ENCODE measurements around the gene ASH1L. TPM values are rescaled to one million over a fixed set of nuclear protein-coding genes. Genes with fewer than 3 reads are reported as not detected.
"Not testable (repeated sequence)": the region's sequence is repeated elsewhere in the genome, so short reads cannot be mapped to it uniquely, and the experiment has no call there.

ASH1L gene
- total and polyA plus RNA-seq, 9 of the 15 experiments (the other 6 are each of a cell fraction or from before 2014, with no cell fraction given): 2.0 to 23.3 (median 14.6) TPM

GRCh38 chr1:155505963-155506362 lies 56.6 kb downstream of the ASH1L start:
- H3K4me1 ChIP-seq (replicated peaks in 1 of 2; ENCODE audit: control insufficient read depth in 2 of 2, insufficient read depth in 2 of 2, low read length in 2 of 2); BruUV-seq (replicated peaks): not testable (repeated sequence)
- POLR2A ChIA-PET: interaction anchor here (0.9 kb wide), 1 partner anchor 21 kb away, joined by 3 read pairs; no protein-coding TSS in a partner anchor

GRCh38 chr1:155504207-155504606 lies 58.4 kb downstream of the ASH1L start:
- no peak overlapping the region for H3K4me2 ChIP-seq (ENCODE audit: insufficient read depth, low read length)
- no peak overlapping the region for H3K4me3 ChIP-seq
- H2AFZ ChIP-seq (ENCODE audit: low read depth, low read length): no peak overlapping the region
- no peak for FAIRE-seq
- no peak overlapping the region for H3K9ac ChIP-seq (ENCODE audit: insufficient read depth in 1 of 2, low read depth in 2 of 2, low read length in 2 of 2)
- BruUV-seq (replicated peaks): no TSS peak
- H3K4me1 ChIP-seq (replicated peaks in 1 of 2; ENCODE audit: control insufficient read depth in 2 of 2, insufficient read depth in 2 of 2, low read length in 2 of 2): no peaks in the 10 kb centered on the region; a peak in 1 of 5 replicates
- H3K36me3 ChIP-seq (ENCODE audit: control insufficient read depth, insufficient read depth, low read length): no peaks in the 10 kb centered on the region
- 42% methylated on average over 5 of the region's 5 CpGs for WGBS (ENCODE audit: insufficient coverage, low coverage, missing lambda C conversion rate)
- H3K27ac ChIP-seq (ENCODE audit: extremely low read depth, low read depth, low read length): no peak overlapping the region
- no peaks in the 10 kb centered on the region for H3K9me1 ChIP-seq (ENCODE audit: control insufficient read depth, insufficient read depth, low read length)
- H4K20me1 ChIP-seq (replicated peaks; ENCODE audit: control insufficient read depth, insufficient read depth, low read length): peaks cover 9% of the 10 kb centered on the region; the same call in 1 of the 2 replicates
- no peaks in the 10 kb centered on the region for H3K9me3 ChIP-seq (replicated peaks; ENCODE audit: control insufficient read depth, insufficient read depth, low read depth, low read length)
- H3K79me2 ChIP-seq (ENCODE audit: control insufficient read depth, insufficient read depth, low read length): peaks cover 90% of the 10 kb centered on the region
- DNase-seq (ENCODE audit: extremely low read depth in 1 of 4, low spot score in 3 of 4): peak in 2 of 4 experiments; percentile 19 to 31
- CTCF ChIA-PET (ENCODE audit: low intra/inter-chr PET ratio): interaction anchor here (1.0 to 1.6 kb wide), 2 partner anchors 177 to 253 kb away, joined by 3 to 6 read pairs; no protein-coding TSS in a partner anchor
- peak; percentile 84 for ATAC-seq
- POLR2A ChIA-PET: interaction anchor here (0.6 to 1.6 kb wide), 5 partner anchors 9 to 96 kb away, joined by 3 to 8 read pairs (median 3); no protein-coding TSS in a partner anchor
- intact Hi-C loops (cut with micrococcal nuclease) (loop anchor here (10.0 kb wide), 1 partner anchor 249 kb away; the partner anchor contains the start of gene ENTREP3), in situ Hi-C loops (cut with MboI) (no loop called here)
- H3K27me3 ChIP-seq (ENCODE audit: control insufficient read depth in 2 of 2, insufficient read depth in 2 of 2, low read length in 2 of 2): no peaks in the 10 kb centered on the region
- TF ChIP-seq STAT5B (CRISPR knock-in tag; IDR thresholded peaks at IDR 0.05) (no peak), CTCF (IDR thresholded peaks at IDR 0.05 in 2 of 3, conservative IDR thresholded peaks at IDR 0.05 in 1 of 3; ENCODE audit: insufficient read depth in 2 of 3, low read depth in 1 of 3, low read length in 3 of 3) (peak in 2 of 3 experiments; percentile 32 to 56; a peak in 3 of 6 replicates), MYNN (IDR thresholded peaks at IDR 0.05) (no peak), MYNN (CRISPR knock-in tag; IDR thresholded peaks at IDR 0.05) (no peak), CHD2 (IDR thresholded peaks at IDR 0.05; ENCODE audit: low read depth, low read length) (no peak), ZNF695 (CRISPR knock-in tag; IDR thresholded peaks at IDR 0.05) (no peak), RAD21 (CRISPR knock-in tag; conservative IDR thresholded peaks at IDR 0.05 in 1 of 2, IDR thresholded peaks at IDR 0.05 in 1 of 2) (peak in 1 of 2 experiments; percentile 52; a peak in 2 of 4 replicates), SAFB (IDR thresholded peaks at IDR 0.05; ENCODE audit: borderline replicate concordance, low read depth, low read length) (no peak), CBX3 (IDR thresholded peaks at IDR 0.05; ENCODE audit: borderline replicate concordance in 1 of 2, low read length in 2 of 2) (no peak), SFPQ (IDR thresholded peaks at IDR 0.05; ENCODE audit: low read depth, low read length) (no peak)

More at GRCh38 chr1:155505963-155506362, 56.6 kb downstream of the ASH1L start:
- WGBS (ENCODE audit: insufficient coverage, low coverage, missing lambda C conversion rate): 100% methylated on average over 3 of the region's 3 CpGs
- H3K4me2 ChIP-seq (ENCODE audit: insufficient read depth, low read length); H3K4me3 ChIP-seq; H3K27me3 ChIP-seq (ENCODE audit: control insufficient read depth in 2 of 2, insufficient read depth in 2 of 2, low read length in 2 of 2); H2AFZ ChIP-seq (ENCODE audit: low read depth, low read length); in situ Hi-C loops (cut with MboI); H4K20me1 ChIP-seq (replicated peaks; ENCODE audit: control insufficient read depth, insufficient read depth, low read length); H3K9ac ChIP-seq (ENCODE audit: insufficient read depth in 1 of 2, low read depth in 2 of 2, low read length in 2 of 2); H3K27ac ChIP-seq (ENCODE audit: extremely low read depth, low read depth, low read length); ATAC-seq; H3K9me1 ChIP-seq (ENCODE audit: control insufficient read depth, insufficient read depth, low read length); CTCF ChIA-PET (ENCODE audit: low intra/inter-chr PET ratio); H3K9me3 ChIP-seq (replicated peaks; ENCODE audit: control insufficient read depth, insufficient read depth, low read depth, low read length); H3K36me3 ChIP-seq (ENCODE audit: control insufficient read depth, insufficient read depth, low read length); FAIRE-seq; DNase-seq (ENCODE audit: extremely low read depth in 1 of 4, low spot score in 3 of 4): not testable (repeated sequence)
- H3K79me2 ChIP-seq (ENCODE audit: control insufficient read depth, insufficient read depth, low read length): peaks cover 91% of the 10 kb centered on the region
- intact Hi-C loops (cut with micrococcal nuclease): loop anchor here (10.0 kb wide), 1 partner anchor 251 kb away; the partner anchor contains the start of gene ENTREP3
- TF ChIP-seq KDM1A (IDR thresholded peaks at IDR 0.05) (0 out of 4 replicates have a peak, but pooled peaks of 1 of the 2 experiments have one; percentile 17), ZNF146 (CRISPR knock-in tag; IDR thresholded peaks at IDR 0.05; ENCODE audit: unreplicated experiment) (peak; percentile 72)
